UCSD-AML1 (cell line): ENCODE results near the gene FCN2.

Experiments
- DNase-seq: peaks from one replicate; lab custom pipeline; 2025; ENCODE audit not compliant: unreplicated experiment; lab: John Stamatoyannopoulos, UW

FCN2 gene

DNA sequence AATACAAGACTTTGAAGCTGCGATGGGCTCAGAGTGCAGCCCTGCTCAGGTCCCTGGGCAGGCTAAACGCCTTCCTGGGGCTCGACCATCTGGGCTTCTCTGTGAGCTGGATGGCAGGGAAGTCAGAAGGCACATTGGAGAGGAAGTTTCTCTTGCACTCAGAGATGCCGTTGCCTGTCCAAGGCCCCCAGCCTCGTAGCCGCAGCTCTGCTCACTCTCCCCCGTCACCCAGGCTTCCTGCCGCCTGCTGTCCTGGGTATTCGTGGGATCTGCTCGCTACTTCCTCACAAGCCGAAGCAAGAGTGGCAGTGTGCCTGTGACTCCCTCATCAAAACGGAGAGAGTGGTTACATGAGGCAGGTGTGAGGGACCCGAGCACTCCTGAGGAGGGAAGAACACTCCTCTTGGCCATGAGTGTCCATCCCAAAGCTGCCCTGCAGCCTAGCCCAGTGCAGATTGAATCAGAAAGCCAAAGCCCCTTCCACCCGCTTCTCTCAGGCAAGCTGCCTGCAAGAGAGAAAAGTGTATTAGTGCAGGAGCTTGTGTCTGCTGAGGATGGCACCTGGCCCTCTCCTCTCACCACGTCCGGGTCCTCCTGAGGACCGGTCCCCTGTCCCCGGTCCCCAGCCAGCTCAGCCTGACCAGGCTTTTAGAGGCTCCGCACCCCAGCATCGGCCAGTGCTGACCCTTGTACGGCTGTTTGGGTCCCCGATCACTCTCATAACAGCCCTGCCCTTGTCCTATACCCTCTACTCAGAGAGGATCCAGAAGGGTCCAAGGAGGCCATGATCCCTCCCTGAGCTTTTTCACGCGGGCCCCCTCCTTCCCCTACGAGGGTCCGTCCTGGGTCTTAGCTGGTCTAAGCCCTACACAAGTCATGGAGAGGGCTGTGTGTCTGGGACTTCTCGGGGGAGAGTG is 7.3 kb downstream of the FCN2 start:
- peak; percentile 78 for DNase-seq

DNA sequence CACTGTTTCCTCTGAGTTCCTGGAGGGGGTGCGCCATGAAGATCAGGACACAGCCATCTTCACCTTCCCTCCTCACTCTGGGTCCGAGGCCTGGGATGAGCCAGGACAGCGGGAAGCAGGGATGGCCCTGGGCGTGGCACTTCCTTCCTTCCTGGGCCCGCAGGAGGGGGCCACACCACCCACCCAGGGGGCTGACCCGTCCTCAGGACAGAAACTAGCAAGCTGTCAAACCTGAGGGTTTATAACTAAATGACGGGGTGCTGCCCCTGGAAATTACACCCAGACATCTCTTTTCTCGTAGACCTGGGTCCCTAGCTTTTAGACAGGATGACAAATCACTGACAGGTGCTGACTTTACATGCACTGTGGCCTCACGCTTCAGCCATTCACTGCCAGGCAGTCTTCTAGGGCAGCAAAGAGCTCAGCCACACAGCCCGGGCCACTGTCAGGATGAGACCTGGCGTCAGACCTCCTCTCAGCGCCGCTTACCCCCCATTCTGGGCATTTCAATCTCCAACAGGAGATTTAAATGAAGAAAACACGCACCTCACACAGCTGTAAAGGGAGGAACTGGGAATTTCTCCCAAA is 8.1 kb downstream of the FCN2 start:
- DNase-seq: no peak

DNA sequence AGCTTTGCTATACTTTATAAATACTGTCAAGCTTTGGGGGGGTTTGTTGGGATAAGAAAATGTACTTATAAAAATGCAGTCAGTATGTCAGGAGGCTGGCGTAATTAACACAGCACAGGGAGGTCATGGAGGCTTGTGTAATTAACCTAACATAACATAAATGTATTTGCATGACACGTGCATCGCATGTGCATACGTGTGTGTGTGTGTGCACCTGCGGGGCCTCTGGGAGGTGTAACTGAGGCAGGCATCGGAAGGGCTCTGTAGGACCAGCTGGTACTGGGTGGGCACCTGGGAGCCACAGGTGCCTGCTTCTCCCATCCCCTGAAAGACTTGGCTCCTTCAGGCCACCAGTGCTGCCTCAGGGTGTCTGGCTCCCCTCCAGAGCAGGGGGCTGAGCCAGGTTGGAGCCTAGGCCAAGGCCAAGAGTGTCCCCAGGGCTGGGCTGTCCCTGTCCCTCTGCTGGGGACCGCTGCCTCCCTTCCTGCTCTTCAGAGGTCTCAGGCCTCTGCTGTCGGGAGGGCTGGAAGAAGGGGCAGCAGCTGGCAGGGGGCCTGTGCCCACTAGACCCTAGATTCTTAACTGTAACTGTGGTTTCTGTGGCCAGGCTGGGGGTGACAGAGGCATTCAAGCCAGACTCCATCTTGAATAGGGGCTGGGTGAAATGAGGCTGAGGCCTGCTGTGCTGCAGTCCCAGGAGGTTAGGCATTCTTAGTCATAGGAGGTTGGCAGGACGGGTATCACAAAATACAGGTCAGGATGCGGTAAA is 9.0 kb downstream of the FCN2 start:
- no peak for DNase-seq

DNA sequence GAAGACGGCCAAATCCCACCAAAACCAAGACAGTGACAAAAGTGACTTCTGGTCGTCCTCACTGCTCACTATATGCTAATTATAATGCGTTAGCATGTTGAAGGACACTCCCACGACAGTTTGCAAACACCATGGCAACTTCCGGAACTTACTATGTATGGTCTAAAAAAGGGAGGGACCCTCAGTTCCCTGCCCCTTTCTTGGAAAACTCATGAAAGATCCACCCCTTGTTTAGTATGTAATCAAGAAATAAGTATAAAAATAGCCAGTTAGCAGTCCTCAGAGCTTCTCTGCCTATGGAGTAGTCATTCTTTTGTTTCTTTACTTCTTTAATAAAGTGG is 9.5 kb downstream of the FCN2 start:
- DNase-seq: no peak

DNA sequence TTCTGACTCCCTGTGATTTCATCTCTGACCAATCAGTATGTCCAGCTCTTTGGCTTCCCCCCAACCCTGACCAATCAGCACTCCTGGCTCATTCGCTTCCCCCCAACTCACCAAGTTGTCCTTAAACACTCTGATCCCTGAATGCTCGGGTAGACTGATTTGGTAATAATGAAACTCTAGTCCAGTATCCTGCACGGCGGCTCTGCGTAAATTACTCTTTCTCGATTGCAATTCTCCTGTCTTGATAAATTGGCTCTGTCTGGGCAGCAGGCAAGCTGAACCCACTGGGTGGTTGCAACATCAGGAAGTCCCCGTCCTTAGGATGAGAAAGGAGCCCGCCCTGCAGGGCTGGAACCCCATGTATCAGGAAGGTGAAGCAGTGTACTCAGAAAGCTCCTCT is 10.4 kb downstream of the FCN2 start:
- DNase-seq: no peak

DNA sequence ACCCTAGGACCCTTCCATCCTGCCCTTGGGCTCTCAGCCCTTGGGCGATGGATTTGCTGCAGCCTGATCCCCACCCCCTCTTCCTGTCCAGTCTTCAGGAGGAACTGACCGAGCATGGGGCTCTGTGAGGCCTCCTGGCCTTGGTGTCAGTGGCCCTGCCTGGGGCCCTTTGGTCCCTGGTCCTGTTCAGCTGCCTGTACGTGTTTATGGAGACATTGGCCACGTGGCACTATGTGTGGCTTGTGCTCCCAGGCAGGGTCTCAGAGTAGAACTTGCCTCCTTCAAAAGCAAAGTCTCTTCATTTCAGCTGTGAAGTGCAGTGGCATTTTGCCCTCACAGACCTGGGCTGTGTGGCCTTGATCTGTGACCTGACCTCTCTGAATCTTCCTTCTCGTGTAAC is 11.1 kb downstream of the FCN2 start:
- no peak for DNase-seq

DNA sequence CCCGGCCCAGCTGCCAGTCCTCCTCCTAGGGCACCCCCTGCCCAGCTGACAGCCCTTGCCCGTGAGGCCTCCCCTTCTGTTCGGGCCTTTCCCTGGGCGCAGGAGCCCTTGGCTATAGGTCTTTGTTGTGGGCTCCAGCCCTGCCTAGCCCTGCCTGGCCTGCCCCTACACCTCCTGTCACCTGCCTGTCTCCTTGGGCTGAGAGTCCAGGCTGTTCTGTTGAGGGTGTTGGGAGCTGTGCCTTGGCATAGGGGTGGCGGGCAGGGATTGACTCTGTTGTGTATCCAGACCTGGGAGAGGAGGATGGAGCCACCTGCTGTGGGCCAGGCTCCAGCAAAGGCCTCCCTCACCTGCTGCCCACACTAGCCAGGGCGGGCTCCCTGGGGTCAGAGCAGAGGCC is 11.6 kb downstream of the FCN2 start:
- DNase-seq: no peak

DNA sequence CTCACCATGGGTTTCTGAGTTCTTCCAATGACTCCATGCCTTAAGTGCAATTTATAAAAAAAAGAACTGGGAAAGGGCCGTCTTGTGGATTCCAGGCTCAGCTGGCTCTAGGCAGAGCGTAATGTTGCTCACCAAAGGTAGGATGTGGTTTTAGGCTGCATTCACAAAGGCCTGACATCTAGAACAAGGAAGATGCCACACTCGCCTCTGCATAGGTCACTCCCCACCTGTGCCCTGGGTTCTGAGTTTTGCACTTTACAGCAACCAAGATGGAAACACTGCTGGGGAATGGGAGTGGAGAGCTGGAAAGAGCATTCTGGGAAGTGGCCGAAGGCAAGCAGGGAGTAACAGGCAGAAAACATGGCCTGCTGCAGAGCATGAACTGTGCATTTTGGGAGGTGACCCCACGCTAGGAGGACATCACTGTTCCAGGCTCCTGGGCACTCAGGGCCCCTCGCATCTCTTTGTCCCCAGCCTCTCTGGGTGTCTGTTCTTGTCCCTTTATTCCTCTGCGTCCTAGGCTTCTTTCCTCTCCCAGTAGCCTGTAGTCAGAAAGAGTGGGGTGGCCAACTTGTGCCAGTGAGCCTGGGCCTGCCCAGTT is 12.3 kb downstream of the FCN2 start:
- no peak for DNase-seq

DNA sequence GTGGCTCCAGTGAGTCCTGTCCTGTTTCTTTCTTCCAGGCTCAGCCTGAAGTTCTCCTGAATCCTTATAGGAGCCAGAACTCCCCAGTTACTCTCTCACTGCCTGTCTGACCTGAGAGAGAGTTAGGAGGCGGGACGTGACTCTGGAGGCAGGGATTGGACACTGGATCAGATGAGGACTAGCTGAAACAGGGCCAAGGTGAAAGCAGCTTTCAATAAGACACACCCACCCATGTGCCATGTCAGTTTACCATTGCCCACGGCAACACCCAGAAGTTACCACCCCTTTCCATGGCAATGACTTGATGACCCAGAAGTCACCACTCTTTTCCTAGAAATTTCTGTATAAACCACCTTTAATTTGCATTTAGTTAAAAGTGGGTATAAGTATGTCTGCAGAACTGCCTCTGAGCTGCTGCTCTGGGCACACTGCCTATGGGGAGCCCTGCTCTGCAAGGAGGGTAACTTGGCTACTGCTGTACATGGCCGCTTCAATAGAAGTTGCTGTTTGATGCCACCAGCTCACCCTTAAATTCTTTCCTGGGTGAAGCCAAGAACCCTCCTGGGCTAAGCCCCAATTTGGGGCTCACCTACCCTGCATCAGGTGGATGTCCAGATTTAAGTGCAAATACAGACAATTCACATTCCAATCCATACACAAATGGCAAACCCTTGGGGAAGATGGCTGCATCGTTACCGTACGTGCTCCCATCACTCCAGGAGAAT is 13.7 kb downstream of the FCN2 start:
- DNase-seq: no peak

DNA sequence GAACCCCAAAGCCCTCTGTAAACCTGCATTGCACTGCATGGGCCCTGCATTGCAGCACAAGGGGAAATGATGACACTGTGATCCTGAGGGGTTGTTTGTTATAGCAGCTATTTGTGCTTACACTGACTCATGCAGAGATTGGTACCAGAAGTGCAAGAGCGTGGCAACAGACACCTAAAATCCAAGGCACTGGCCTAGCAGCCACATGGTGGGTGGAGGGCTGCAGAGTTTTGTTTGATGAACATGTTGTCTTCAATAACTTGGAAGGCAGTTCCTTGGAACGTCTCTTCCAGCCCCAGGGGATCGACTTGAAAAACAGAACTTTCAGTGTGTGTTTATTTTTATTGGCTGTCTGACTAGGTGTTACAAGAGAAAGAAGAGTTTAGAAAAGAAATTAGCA is 14.5 kb downstream of the FCN2 start:
- no peak for DNase-seq

DNA sequence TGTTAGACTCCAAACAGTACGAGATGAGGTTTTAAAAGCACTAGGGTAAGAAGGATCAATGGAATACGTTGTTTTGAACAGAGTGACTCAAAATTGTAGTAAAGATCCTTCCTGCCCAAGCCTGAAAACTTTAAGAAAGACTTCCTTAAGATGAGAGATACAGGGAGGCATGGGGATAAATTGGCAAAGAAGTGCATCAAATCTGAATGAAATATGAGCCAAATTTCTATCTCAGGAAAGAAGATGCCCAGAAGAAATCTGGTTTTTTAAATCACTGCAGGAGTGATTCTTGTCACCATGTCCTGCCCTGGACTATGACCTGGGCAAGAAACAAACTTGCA is 14.9 kb downstream of the FCN2 start:
- DNase-seq: no peak

DNA sequence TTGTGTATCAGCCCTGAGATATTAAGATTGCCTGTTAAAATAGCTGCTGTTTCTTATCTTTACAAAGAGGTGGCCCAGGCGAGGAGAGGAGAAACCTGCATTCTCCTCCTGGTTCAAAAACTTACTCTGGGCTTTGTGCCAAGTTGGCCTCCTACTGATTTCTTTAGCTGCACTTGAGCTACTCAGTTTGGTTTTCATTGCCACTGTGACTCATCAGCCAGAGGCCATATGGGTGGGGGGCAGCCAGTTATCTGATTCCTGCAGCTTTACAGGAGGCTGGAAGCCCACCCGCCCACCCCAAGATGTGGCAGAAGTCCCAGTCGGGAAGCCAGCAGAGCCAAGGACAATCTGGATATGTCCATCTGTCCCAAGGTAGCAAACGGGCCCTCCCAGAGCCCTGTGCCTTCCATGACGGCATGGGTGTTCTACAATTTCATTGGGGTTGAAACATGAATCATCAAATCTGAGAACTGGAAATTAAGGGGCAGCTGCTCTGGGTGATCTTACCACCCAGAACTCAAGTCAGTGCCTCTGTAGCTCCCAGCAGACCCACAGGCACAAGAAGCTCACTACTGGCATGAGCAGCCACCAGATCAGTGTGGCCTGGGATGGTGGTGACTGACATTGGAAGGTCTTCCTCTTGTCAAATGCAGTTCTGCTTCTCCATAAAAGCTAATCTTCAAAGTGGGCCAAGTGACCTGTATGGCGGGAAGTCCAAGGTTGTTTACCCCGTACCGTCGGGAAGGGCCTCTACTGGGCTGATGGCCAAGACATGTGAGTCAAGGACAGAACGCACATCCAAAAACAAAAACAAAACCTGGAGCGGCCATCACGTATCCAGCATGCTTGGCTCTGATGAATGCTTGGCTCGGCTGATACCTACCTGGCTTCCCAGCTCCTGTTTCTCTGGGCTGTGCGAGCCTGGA is 15.6 kb downstream of the FCN2 start:
- DNase-seq: no peak

DNA sequence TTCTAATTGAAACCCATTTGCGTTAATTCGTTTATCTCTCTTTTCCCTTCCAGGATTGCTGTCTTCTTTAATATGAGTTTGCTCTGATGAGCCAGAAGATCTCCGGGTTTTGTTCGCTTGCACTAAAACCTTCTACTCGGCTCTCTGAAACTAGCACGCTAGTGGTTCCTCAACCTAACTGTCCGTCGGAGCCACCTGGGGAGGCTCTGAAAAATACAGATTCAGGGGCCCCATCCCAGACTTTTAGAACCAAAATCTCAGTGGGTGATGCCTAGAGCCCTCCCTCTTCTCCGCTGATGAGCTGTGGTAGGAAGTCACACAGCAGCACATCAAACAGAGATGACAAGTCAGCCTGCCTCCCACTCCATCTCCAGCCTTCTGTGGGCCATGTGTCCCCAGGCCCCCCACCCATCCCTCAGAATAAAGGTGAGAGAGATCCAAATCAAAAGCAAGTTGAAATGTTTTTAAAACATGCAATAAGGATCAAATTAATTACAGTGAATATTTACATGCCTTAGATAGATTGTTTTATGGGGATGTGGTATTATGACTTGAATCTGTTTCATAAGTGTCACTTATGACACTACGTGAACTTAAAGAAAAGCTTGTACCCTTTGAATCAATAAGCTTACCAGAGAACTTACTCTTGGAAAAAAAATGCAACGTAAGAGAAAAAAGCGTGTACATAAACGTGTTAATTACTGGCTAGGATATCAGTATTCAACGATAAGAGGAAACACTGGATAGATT is 16.4 kb downstream of the FCN2 start:
- no peak for DNase-seq

DNA sequence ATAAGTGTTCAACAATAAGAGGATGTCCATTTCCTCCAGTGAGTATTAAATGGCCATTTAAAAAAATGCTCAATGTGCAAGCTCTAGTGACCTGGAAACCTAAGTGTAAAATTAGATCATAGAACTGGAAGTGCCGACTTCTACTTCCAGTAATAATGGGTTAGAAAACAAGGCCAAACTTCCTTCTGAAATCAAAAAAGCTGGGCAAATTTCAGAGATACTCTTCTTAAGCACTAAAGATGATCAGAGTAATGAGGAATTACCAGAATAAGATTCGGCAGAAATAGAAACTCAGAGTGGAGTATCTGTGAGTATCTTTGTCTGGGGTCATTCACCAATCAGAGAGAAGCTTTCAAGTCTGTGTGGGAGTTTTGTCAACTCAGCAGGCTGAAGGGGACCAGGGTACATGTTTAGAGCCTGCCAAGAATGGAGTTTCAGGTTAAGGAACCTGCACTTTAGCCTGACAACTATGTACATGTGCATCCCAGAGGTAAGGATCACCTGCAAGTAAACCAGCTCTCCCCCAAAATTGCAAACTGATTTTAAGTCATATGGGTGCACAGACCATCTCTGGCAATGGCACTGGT is 17.1 kb downstream of the FCN2 start:
- DNase-seq: no peak

DNA sequence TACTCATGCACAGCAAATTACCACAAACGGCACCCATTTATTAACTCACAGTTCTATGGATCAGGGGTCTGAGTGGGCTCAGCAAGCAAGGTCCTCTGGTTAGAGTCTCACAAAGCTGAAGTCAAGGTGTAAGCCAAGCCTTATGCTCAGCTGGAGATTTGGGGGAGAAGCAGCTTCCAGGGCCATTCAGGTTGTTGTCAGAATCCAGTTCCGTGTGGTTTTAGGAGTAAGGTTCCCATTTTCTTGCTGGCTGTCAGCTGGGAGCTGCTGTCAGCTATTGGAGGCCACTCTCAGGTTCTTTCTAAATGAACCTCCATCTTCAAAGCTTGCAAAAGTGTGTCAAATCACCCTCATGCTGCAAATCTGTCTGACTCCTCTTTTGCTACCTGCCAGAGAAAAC is 17.7 kb downstream of the FCN2 start:
- DNase-seq: no peak

DNA sequence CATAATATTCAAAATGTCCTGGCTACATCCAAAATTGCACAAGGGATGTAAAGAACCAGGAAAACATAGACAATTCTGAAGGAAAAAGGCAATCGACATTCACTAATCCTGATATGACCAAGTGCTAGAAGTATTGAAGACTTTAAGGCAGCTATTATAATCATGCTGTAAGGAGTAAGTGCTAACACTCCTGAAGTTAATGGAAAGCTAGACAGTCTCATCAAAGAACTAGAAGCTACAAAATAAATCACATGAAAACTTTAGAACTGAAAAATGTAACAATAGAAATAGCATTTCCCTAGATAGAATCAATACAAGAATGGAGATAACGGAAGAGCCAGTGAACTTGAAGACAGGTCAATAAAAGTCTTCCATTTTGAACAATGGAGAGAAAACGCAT is 18.6 kb downstream of the FCN2 start:
- no peak for DNase-seq

DNA sequence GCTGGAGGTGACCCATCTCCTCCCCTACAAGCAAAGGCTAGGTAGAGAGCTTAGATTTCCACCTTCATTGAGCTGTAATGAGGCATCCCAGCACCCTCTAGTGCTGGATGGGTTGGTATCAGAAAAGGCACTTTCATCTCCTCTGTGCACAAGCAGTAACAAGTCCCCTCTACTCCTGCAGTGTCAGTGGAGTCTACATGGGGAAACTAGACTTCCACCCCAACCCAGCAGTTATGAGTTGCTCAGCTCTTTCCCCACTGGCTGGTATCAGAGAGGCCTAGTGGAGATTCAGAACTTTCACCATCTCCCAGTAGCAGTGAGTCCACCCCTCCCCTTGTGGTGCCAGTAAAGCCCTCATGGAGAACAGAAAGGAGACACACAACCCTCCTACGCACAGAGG is 19.2 kb downstream of the FCN2 start:
- no peak for DNase-seq

DNA sequence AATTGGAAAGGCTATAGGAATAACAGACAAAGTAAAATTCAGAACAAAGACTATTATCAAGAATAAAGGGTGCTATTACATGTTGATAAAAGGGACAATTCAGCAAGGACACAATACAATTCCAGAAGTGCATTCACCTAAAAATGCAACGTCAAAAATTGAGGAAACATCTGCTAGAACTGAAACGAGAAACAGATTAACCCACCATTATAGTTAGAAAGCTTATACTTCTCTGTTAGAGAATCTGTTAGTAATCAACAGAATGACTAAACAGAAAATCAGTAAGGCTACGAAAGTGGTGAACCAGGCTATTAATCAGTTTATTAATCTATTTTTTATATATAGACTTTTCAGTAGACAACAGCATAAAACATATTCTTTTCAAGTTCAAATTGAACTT is 22.3 kb downstream of the FCN2 start:
- DNase-seq: no peak
